Ovary (tissue), 3 donors: ENCODE data around the gene NAB1.

Source experiments
- EP300 ChIP-seq: sonication (generic); formaldehyde crosslinking; IDR thresholded peaks from one replicate; pipeline ENCODE4 v1.6.1; 2017; ENCODE audit warnings: antibody characterized with exemption
- TF ChIP-seq, protein P1 (sequence below), 3 donors: fragments of 450-650 bp in 2 of 3; fragments of 200-600 bp in 1 of 3; IDR thresholded peaks; one replicate each; pipeline versions ENCODE4 v1.5.1 to v1.8.0; 2016 to 2022; ENCODE audit warnings: antibody characterized with exemption in 3 of 3, mild to moderate bottlenecking in 1 of 3
- donor health status: DM: no; HTN: no; CAD: no.

DNA sequence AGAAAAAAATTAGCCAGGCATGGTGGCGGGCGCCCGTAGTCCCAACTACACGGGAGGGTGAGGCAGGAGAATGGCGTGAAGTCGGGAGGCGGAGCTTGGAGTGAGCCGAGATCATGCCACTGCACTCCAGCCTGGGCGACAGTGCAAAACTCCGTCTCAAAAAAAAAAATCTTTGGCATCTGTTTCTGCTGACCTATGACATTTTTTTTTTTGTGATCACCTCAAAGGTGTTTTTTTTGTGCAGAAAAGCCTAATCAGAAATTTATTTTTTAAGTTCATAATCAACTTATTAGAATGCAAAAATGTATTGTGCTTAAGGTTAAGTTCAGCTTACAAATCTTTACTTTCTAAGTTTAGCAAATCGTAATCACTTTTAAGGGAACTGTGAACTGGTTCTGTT, 45.6 kb downstream of the NAB1 start:
- TF ChIP-seq, protein P1, sequence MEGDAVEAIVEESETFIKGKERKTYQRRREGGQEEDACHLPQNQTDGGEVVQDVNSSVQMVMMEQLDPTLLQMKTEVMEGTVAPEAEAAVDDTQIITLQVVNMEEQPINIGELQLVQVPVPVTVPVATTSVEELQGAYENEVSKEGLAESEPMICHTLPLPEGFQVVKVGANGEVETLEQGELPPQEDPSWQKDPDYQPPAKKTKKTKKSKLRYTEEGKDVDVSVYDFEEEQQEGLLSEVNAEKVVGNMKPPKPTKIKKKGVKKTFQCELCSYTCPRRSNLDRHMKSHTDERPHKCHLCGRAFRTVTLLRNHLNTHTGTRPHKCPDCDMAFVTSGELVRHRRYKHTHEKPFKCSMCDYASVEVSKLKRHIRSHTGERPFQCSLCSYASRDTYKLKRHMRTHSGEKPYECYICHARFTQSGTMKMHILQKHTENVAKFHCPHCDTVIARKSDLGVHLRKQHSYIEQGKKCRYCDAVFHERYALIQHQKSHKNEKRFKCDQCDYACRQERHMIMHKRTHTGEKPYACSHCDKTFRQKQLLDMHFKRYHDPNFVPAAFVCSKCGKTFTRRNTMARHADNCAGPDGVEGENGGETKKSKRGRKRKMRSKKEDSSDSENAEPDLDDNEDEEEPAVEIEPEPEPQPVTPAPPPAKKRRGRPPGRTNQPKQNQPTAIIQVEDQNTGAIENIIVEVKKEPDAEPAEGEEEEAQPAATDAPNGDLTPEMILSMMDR (IDR thresholded peaks at IDR 0.05) = no peak
- TF ChIP-seq EP300 = no peak
